ENCODE data around the gene SLC28A1. TPM values are rescaled to one million over a fixed set of nuclear protein-coding genes. Genes with fewer than 3 reads are reported as not detected.

Gene SLC28A1
- total RNA-seq, 1 experiment from 2014 or later = not detected

DNA sequence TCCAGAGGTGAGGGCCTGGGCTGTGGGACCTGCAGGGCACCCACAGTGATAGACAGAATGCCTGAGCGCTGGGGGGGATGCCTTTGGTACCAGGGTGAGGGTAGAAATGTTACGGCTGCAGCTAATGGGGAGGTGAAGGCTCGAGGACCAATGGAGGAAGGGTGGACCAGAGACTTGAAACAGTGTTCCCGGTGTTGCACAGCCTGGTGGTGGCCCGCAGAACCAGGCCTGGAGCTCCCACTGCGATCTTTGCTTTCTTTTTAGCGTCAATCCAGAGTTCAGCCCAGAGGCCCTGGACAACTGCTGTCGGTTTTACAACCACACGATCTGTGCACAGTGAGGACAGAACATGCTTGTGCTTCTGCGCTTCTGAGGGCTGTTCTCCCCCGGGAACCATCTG lies 60.4 kb downstream of the SLC28A1 start:
- Histone ChIP-seq H3K9me2 (ENCODE audit: insufficient read depth) (no peaks in the 10 kb centered on the region), H2AFZ (ENCODE audit: low read depth, low read length, poor library complexity, severe bottlenecking) (no peak overlapping the region), H4K20me1 (ENCODE audit: insufficient read depth) (no peaks in the 10 kb centered on the region), H3K27me3 (ENCODE audit: insufficient read depth, low read length) (no peaks in the 10 kb centered on the region), H3K4me3 (replicated peaks in 1 of 2; ENCODE audit: low read depth in 1 of 2, low read length in 2 of 2) (no peak overlapping the region), H3K4me2 (ENCODE audit: low read length) (no peak overlapping the region), H3K9me3 (ENCODE audit: control insufficient read depth in 1 of 2, insufficient read depth in 1 of 2, low read depth in 1 of 2, low read length in 2 of 2) (no peaks in the 10 kb centered on the region), H3K9ac (ENCODE audit: low read length) (no peak overlapping the region), H3K27ac (ENCODE audit: low read depth, low read length) (no peak overlapping the region), H3K36me3 (ENCODE audit: control insufficient read depth in 1 of 2, insufficient read depth in 2 of 2, low read length in 2 of 2) (no peaks in the 10 kb centered on the region), H3K79me2 (ENCODE audit: insufficient read depth, low read length) (no peaks in the 10 kb centered on the region), H3K4me1 (ENCODE audit: control insufficient read depth in 1 of 2, insufficient read depth in 2 of 2, low read length in 2 of 2) (peaks cover 0 to 8% of the 10 kb centered on the region in 2 experiments; a peak in 2 of 4 replicates)
- POLR2A ChIA-PET = no interaction called here
- no TSS peak for BruUV-seq (replicated peaks)
- intact Hi-C loops (cut with micrococcal nuclease) = no loop called here
- TF ChIP-seq FOSL1 (IDR thresholded peaks at IDR 0.05; ENCODE audit: low read depth) = no peak
- no peak for TF ChIP-seq CBX3 (IDR thresholded peaks at IDR 0.05; ENCODE audit: low read depth)
- TF ChIP-seq ZFX (IDR thresholded peaks at IDR 0.05) = no peak
- TF ChIP-seq POLR2AphosphoS5 (IDR thresholded peaks at IDR 0.05; ENCODE audit: low read depth, low read length) = no peak
- TF ChIP-seq, protein P1, sequence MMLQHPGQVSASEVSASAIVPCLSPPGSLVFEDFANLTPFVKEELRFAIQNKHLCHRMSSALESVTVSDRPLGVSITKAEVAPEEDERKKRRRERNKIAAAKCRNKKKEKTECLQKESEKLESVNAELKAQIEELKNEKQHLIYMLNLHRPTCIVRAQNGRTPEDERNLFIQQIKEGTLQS (IDR thresholded peaks at IDR 0.05) = no peak
- TF ChIP-seq JUND (IDR thresholded peaks at IDR 0.05) = no peak
- no peak for TF ChIP-seq SP1 (IDR thresholded peaks at IDR 0.05; ENCODE audit: low read depth)
- no peak for TF ChIP-seq TCF7L2 (IDR thresholded peaks at IDR 0.05; ENCODE audit: borderline replicate concordance, extremely low read depth, insufficient read depth, insufficient read length)
- no peak for TF ChIP-seq YY1 (IDR thresholded peaks at IDR 0.05; ENCODE audit: extremely low read depth, insufficient replicate concordance, low read depth, low read length)
- TF ChIP-seq EGR1 (IDR thresholded peaks at IDR 0.05; ENCODE audit: low read depth) = no peak
- TF ChIP-seq, protein P2, sequence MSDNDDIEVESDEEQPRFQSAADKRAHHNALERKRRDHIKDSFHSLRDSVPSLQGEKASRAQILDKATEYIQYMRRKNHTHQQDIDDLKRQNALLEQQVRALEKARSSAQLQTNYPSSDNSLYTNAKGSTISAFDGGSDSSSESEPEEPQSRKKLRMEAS (IDR thresholded peaks at IDR 0.05) = no peak
- no peak for TF ChIP-seq EZH2phosphoT487 (IDR thresholded peaks at IDR 0.05; ENCODE audit: borderline replicate concordance)
- no peak for TF ChIP-seq ZNF274 (IDR thresholded peaks at IDR 0.05; ENCODE audit: low read depth, low read length)
- TF ChIP-seq REST (IDR thresholded peaks at IDR 0.05; ENCODE audit: low read depth) = no peak
- TF ChIP-seq SRF (IDR thresholded peaks at IDR 0.05; ENCODE audit: low read depth) = no peak
- no peak for TF ChIP-seq SIN3A (IDR thresholded peaks at IDR 0.05; ENCODE audit: low read depth)
- TF ChIP-seq CEBPB (IDR thresholded peaks at IDR 0.05; ENCODE audit: low read depth) = no peak
- RAD21 ChIA-PET (ENCODE audit: low non-redundant PET in 1 of 2, low total read pairs in 2 of 2, uncharacterized antibody in 2 of 2, unreplicated experiment in 2 of 2) = no interaction called here
- no peak for DNase-seq (ENCODE audit: low read depth, low spot score)
- CTCF ChIA-PET = no interaction called here
- ATAC-seq = no peak
